ENCODE data around the gene ACO2.

ACO2 gene

DNA sequence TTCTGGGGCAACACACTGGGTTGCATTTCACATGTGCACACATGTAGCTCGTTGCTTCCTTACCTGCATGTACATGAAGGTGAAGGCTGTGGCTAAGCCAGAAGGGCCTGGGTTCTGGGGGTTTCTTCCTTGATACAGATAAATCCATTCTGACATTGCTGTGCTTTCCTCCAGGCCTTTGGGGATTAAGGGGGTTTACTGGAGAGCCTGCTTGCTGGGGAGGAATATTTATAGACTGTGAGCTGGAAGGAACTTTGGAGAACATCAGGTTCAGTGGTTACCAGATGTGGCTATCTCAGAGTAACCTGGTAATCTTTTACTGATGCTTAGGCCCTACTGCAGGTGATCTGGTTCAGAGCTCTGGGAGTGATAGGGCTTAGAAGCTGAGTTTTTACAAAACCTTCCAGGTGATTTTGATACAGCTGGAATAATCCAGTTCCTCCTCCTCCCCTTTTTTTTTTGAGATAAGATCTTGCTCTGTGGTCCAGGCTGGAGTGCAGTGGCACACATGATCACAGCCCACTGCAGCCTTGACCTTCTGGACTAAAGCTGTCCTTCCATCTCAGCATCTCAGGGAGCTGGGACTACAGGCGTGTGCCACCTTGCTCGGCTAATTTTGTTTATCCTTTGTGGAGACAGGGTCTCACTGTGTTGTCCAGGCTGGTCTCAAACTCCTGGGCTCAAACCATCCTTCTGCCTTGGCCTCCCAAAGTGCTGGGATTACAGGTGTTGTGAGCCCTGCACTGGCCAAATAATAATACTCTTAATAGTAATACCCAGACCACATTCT, 19.9 kb downstream of the ACO2 start:
- DNase-seq (ENCODE audit: low read depth), result no peak

- no peak for DNase-seq (ENCODE audit: low read depth)
Observed at GRCh38 chr22:41491374-41492100, 22.6 kb downstream of the ACO2 start.

DNA sequence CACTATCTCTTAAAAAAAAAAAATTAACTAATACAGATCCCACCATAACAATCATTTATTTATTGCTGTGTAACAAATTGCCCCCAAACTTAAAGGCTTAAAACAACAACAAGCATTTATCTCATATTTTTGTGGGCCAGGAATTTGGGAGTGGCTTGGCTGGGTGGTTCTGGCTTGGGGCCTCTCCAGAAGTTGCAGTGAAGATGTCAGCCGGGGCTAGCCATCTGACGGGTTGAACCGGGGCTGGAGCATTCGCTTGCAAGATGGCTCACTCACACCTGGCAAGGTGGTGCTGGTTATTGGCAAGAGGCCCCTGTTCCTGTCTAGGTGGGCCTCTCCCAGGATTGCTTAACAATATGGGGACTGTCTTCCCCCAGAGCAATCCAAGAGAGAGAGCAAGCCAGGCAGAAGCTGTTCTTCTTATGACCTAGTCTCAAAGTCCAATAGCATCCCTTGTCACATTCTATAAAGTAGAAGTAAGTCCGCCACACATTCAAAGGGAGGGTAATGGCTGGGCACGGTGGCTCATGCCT, 29.5 kb downstream of the ACO2 start:
- no peak for DNase-seq (ENCODE audit: low read depth)

GRCh38 chr22:41499624-41500280, 30.8 kb downstream of the ACO2 start:
- no peak for DNase-seq (ENCODE audit: low read depth)

DNA sequence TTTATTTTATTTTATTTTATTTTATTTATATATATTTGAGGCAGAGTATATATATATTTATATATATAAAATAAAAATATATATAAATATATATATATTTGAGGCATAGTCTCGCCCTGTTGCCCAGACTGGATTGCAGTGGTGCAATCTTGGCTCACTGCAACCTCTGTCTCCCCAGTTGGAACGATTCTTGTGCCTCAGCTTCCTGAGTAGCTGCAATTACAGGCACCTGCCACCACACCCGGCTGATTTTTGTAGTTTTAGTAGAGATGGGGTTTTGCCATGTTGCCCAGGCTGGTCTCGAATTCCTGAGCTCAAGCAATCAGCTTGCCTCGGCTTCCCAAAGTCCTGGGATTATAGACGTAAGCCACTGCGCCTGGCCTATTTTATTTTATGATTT, 31.4 kb downstream of the ACO2 start:
- no peak for DNase-seq (ENCODE audit: low read depth)

DNA sequence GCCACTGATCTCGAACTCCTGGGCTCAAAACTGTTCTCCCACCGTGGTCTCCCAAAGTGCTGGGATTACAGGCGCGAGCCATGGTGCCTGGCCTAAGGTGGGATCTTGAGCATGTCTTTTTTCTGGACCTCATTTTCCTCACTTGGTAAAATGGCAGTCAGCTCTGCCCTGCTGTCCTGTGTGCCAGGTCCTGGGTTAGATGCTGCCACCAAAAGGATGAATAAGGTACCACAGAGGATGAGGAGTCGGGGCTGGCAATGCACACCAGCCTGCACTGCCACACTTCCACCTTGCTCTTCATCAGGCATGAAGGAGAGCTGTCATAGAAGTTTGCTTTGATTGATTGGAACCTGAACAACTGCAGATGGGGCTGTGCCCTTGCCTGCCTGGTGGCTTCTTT, 32.3 kb downstream of the ACO2 start:
- DNase-seq (ENCODE audit: low read depth), result no peak

GRCh38 chr22:41504397-41504796, 35.5 kb downstream of the ACO2 start:
- no peak for DNase-seq (ENCODE audit: low read depth)

DNA sequence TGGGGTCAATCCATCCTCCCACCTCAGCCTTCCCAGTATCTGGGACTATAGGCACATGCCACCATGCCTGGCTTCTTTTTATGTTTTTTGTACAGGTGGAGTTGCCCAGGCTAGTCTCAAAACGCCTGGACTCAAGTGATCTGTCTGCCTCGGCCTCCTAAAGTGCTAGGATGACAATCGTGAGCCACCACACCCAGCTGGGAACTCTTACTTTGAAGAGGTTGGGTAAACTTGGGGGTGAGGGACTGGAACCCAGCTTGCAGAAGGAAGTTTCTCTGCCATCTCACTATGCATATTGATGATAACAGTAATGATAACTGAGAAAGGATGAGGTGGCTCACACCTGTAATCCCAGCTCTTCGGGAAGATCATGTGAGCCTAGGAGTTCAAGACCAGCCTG, 35.9 kb downstream of the ACO2 start:
- DNase-seq (ENCODE audit: low read depth), result no peak

- DNase-seq (ENCODE audit: low read depth), result no peak
Observed at GRCh38 chr22:41505511-41506220, 36.7 kb downstream of the ACO2 start.

- no peak for DNase-seq (ENCODE audit: low read depth)
Observed at GRCh38 chr22:41507330-41508063, 38.6 kb downstream of the ACO2 start.

DNA sequence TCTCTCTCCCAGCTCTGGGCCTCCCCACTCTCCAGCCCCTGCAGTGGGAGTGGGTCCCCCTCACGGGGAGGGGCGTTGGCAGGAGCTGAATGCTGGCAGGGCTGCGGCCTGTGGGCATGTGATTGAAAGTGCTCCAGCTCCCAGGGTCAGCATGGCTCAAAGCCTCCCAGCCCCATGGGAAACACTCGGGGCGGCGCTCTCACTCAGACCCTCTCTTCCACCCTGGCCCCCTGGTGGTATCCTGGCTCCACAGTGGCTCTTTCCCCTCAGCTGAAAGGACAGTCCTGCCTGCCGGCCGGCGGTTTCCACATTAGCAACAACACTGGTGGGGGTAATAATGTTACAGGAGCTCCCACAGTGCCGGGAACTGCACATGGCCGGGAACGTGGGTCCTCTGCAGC, 39.9 kb downstream of the ACO2 start:
- no peak for DNase-seq (ENCODE audit: low read depth)

DNA sequence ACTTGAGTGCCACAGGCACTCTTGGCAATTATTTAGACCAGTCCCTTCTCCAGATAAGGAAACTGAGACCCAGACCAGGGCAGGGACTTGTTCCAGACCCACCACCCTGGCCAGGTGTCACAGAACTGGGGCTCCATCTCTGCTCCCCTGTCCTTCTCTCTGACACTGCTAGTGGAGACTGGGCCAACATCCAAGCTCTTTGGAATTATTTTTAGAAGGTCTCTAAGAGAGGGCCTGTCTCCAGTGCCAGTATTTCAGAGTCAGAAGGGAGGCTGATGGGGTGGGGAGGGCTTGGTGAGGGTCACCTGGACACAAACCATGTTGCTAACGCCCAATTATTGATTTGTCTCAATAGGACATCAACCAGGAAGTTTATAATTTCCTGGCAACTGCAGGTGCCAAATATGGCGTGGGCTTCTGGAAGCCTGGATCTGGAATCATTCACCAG, 42.6 kb downstream of the ACO2 start:
- DNase-seq (ENCODE audit: low read depth), result no peak

DNA sequence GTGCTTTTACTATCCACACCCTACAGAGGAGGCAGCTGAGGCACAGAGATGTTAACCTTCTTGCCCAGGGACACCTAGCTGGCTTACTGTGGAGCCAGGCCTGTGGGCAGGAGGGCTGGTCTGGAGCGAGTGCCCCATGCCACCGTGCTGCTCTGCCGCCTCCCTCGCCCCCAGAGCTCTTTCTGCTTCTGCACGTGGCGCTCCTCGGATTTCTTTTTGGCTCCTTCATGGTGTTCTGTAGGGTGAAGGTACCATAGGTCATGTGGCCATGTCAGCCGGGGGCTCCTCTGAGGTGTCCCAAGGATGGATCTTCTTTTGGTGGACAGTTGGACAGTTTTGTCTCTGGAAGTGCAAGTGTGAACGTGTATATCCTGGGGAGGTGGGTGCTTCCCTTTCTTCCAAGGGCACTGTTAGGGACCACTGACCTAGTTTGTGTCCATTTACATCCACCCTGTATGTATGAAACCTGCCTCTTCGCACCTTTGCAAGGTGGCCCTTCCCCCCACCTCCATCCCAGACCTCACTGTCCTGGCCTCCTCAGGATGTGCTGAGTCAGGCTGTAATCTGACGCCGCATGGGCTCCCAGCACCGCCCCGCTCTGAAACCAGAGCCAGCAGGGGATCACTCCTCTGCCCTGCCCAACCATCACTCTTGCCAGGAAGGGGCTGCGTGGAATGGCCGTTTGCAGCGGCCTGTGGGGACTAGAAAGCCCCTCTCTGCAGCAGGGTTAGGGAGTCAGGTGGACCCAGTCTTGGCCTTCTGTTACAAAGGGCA, 43.7 kb downstream of the ACO2 start:
- DNase-seq (ENCODE audit: low read depth), result no peak

DNA sequence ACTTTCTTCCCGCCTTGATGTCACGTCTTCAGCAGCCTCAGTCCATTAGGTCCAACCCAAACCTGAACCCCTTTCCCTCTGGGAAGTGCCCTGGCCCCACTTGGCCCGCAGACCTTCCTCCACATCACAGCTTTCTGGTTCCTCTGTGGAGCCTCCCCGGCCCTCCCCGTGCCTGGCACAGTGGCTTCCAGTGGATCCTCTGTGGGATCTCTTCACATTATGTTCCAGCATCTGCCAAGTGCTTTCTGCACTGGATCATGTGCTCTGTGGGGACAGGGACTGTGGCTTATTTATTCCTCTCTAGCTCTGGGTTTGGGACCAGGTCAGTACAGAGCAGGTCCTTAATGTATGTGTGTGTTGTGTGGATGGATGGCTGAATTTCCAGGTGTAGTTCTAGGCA, 44.5 kb downstream of the ACO2 start:
- no peak for DNase-seq (ENCODE audit: low read depth)

DNA sequence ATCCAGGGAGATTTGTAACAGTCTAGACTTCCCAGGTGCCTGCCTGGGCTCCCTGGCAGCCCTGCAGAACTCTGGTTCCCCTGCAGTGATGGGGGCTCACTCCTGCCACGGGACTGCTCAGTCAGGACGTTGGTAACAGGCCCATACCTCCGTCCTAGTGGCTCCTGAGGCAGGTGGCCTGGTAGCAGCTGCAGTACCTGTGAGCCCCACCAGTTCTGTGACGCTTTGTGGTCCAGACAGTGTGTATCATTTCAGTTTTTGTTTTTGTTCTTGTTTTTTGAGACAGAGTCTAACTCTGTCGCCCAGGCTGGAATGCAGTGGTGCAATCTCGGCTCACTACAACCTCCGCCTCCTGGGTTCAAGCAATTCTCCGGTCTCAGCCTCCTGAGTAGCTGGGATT, 47.5 kb downstream of the ACO2 start:
- no peak for DNase-seq (ENCODE audit: low read depth)

DNA sequence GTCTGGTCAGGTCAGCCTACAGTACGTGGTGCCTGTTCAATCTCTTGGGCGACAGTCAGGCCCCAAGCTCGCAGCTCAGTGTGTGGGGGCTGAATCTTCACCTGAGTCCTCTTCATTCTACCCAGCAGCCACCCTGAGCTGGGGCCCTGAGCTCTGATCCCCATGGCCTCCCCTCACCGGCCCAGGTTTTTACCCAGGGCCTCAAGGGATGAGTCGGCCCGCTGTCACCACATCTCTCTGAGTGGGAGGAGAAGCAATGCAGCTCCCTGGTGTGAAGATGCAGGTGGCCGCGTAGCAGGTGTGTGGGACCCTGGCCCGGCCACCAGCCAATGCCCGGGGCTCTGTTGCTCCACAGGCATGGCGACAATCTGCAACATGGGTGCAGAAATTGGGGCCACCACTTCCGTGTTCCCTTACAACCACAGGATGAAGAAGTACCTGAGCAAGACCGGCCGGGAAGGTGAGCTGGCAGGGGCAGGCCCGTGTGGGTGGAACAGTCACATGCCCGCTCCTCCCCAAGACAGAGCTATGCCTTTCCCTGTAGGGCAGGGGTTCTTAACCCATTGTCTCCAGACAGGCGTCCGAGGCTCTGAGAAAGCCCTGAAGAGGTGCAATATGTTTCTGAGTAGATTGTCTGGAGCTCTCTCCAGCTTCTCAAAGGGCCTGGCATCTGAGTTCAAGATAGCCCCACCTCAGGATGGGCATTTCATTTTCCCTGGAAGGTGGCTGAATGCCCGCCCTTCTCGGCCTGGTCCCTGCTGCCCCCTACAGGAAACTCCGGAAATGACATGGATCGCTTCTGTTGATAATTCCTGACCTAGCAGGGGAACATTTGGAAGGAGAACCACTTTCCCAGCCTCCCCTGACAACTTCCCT, 48.5 kb downstream of the ACO2 start:
- DNase-seq (ENCODE audit: low read depth), result no peak

GRCh38 chr22:41518048-41518347, 49.1 kb downstream of the ACO2 start:
- DNase-seq (ENCODE audit: low read depth), result no peak

GRCh38 chr22:41521126-41521525, 52.2 kb downstream of the ACO2 start:
- DNase-seq (ENCODE audit: low read depth), result no peak

DNA sequence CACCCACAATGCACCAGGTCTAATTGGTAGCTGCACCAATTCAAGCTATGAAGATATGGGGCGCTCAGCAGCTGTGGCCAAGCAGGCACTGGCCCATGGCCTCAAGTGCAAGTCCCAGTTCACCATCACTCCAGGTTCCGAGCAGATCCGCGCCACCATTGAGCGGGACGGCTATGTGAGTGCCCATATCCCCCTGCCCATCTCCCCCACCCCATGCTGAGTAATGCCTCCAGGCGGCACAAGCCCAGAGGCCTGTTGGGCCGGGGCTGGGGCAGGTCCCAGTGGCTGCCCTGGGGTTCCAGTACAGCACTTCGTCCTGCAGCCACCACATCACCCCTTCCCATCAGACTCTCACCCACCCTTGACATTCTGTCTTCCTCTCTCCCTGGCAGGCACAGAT, 53.9 kb downstream of the ACO2 start:
- no peak for DNase-seq (ENCODE audit: low read depth)
